GM21423 (cell line): ENCODE data around the gene ROPN1B.
"Not testable (repeated sequence)": the region's sequence is repeated elsewhere in the genome, so short reads cannot be mapped to it uniquely, and the experiment has no call there.

Experiments used
- ATAC-seq: cut with Tn5 transposase; IDR thresholded peaks from one replicate; pipeline ENCODE4 v1.9.1; 2021; ENCODE audit warnings: mild to moderate bottlenecking, moderate library complexity; ENCODE audit not compliant: unreplicated experiment

ROPN1B gene

DNA sequence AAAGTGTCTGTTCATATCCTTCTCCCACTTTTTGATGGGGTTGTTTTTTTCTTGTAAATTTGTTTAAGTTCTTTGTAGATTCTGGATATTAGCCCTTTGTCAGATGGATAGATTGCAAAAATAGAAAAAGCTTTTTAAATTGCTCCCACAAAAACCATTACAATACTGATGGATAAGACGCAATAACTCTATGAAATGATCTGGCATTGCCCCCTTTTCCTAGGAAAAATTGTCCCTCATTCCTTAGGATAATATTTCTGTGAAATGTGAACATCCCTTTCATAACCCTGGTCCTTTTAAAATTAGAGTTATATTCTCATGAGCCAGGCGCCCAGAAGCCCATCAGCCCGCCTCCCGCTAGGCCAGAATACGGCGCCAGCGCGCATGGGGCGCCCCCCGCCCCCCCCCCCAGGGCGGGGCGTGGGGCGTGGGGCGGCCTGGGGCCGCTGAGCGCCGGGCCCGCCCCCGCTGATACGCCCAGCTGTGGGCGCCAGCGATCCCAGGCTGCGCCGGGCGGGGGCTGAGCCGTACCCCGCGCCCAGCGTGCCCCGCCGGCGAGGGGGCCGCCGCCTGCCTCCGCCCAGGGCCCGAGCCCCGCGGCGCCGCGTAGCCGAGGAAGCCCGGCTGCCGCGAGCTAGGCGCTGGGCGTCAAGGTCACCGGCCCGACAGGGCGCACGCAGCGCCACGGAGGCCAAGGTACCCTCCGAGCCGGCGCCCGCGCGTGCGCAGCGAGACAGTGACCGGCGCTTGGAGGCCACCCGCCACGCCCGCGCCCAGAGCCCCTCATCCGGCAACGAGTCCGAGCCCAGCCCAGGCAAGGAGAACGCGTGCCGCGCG is 11.1 kb upstream of the ROPN1B start:
- ATAC-seq, result no peak

DNA sequence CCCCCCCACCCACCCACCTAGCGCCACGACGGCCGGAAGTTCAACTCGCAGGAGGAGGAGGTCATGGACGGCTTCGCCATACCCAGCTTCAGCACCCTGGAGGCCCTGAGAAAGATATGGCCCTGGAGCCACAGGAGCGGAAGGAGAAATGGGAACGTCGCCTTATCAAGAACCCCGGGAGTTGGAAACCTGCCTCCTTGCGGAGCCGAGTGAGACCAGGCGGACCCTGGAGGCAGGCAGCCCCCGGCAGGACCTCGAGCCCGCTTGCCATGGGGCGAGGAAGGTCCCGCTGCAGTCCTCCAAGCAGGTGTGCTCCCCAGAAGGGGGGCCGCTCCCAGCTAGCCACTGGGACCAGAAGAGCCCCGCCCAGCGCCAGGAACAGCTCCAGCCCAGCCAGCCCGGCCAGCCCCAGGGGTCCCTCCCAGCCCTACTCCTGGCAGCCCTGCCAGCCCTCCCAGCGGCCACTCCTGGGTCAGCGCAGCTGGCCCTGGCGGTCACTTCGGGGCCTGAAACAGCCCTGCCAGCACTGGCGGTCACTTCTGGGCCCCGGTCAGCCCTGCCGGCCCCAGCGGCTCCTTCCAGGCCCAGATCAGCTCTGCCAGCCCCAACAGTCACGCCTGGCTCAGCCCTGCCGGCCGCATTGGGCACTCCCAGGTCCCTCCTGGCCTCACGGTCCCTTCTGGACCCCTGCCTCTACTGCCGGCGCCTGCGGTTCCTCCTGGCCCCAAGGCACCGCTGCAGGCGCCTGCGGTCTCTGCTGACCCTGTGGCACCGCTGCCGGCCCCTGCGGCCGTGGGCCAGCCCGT is 10.3 kb upstream of the ROPN1B start:
- ATAC-seq, result no peak

DNA sequence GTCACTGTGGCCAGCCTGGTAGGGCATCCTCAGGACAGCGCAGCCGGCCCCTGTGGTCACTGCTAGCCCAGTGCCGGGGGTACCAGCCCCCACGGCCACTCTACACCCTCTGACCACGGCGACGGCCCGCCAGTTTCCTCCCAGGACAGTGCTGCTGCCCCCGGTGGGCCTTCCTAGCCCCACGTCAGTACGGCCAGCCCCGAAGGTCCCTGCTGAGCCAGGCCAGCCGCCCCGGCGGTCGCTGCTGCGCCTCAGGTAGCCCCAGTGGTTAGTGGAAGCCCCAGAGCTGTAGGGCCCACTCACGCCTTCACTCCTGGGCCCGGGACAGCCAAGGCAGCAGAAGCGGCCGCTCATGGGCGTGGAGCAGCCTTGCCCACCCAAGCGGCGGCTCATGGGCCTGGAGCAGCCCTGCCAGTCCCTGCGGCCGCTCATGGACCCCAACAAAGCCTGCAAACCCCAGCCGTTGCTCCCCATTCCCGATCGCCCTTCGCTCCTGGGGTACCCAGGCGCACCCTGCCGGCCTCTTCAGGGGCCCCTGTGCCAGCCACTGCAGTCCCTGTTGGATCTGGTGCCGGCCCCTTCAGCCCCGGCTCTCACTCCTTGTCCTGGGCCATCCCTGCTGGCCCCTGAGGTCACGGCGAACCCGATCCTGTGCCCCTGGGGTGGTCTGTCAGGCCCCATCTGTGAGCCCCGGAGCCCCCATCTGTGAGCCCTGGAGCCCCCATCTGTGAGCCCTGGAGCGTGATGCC is 9.5 kb upstream of the ROPN1B start:
- no peak for ATAC-seq

GRCh38 chr3:125960066-125960424 is 8.9 kb upstream of the ROPN1B start:
- ATAC-seq, result no peak

- no peak for ATAC-seq
These were observed 8.3 kb upstream of the ROPN1B start for GRCh38 chr3:125960456-125961288.

GRCh38 chr3:125961289-125961589 is 7.7 kb upstream of the ROPN1B start:
- no peak for ATAC-seq

DNA sequence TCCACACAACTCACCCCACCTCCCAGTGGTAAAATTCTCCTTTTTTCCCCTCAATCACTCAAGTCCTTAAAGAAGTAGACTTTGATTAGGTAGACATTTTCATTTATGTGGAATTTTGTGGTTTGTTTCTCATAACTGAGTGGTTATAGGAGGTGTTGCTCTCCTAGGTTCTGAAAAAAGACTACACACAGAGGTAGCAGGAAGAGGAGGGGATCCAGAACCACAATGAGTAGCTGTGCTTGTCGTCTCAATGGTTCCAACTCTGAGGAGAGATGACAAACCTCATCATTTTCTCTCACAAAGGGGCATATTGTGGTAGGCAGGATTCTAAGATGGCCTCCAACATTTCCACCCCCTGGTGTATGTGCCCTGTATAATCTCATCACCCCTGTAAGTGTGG is 5.1 kb upstream of the ROPN1B start:
- ATAC-seq, result not testable (repeated sequence)

DNA sequence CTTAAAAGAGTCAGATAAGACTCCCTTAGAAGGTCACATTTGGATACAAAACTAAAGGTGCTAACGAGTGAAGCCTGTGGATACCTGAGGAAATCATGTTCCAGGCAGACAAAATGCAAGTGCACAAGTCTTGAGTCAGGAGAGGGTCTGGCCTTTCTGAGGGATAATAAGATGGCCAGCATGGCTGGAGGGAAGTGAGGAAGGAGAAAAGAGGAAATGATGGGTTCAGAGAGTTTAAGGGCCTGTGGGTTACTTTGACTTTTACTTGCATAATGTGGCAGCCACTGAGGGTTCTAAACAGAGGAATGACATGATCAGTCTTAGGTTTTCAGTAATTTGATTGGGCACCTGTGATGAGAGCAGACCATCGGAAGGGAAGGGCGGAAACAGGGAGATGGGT is 3.5 kb upstream of the ROPN1B start:
- no peak for ATAC-seq

DNA sequence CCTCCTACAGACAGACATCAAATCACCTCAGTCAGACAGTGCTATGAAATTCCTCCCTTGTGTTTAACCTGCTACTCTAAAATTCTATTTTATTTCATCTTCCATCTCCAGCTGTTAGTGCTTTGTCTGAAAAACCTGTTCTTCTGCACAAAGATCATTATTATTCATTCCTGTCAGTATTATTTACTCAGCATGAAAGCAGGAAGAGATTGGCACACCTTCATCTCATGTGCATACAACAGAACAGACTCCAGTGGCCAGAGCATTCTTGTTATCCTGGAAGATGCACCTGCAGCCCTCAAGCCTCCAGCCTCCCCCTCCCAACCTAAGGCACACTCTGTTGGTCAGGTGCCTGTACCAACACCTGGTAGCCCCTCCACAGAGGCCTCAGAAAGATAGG is 1.8 kb upstream of the ROPN1B start:
- ATAC-seq, result no peak

DNA sequence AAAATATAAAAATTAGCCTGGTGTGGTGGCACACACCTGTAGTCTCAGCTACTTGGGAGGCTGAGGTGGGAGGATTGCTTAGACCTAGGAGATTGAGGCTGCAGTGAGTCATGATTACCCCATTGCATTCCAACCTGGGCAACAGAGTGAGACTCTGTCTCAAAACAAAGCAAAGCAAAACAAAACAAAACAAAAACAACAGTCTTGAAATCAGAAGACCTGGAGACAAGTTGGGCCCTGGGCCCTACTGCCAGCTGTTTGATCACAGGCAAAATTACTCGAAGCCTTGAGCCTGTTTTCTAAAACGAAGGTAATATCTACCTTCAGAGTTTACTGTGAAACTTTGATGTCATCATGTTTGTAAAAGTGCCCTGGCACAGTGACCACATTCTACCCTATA is 857 bp upstream of the ROPN1B start:
- not testable (repeated sequence) for ATAC-seq

DNA sequence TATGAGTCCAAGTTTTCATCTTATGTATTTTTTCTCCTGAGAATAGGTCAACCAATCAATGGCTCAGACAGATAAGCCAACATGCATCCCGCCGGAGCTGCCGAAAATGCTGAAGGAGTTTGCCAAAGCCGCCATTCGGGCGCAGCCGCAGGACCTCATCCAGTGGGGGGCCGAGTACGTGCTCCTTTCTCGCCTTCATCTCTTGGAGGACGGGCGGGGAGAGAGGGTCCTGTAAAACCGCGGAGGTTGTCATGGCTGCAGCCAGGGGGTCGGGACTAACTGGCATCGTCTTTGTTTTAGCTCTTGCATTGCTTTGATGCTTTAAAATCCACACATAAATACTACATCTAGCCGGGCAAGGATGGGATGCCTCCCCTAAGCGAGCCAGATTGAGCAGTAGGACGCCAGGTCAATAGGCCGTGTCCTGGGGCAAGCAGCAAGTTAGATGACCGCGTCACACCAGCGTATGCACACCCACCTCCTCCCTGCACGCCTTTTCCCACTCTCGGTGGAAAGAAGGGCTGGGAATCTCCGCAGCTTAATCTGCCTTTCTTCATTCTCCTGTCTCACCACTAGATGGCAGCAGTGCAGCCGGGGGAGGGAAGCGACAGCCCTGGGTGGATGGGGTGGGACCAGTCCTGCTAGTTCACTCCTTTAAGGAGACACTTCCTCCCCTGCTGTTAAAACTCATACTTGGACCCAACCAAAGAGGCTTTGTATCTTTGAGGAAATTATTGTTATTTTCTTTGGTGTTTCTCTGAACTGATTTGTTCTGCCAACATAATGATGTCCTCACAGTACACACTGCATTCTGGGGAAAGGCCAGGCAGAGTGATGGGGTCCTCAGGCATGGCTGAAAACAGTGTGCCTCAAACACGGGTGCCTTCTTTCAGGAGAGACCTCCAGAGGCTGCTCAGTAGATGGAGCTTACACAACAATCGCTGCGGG is 3.3 kb downstream of the ROPN1B start:
- not testable (repeated sequence) for ATAC-seq

- not testable (repeated sequence) for ATAC-seq
These were observed 6.4 kb downstream of the ROPN1B start for GRCh38 chr3:125975245-125976002.

DNA sequence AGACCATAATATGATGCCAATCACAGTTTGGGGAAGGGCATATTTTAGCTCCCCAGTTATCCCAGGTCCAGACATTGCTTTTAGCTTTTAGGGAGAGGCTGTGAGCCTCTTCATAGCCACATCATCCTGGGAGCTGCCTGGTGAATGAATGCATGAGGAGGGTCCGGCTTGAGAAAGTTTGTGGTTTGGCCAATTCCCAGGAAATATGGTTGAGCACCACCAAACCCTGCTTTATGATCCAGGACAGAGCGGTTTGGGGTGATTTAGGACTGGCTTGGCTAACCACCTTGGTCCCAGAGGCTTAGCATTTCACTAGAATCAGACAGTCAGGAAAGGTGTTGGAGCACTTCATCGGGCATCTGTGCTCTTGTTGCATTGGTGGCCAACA is 7.0 kb downstream of the ROPN1B start:
- ATAC-seq, result not testable (repeated sequence)

GRCh38 chr3:125977104-125977503 is 8.1 kb downstream of the ROPN1B start:
- ATAC-seq, result not testable (repeated sequence)

- ATAC-seq, result not testable (repeated sequence)
These were observed 16.0 kb downstream of the ROPN1B start for GRCh38 chr3:125984951-125985350.

DNA sequence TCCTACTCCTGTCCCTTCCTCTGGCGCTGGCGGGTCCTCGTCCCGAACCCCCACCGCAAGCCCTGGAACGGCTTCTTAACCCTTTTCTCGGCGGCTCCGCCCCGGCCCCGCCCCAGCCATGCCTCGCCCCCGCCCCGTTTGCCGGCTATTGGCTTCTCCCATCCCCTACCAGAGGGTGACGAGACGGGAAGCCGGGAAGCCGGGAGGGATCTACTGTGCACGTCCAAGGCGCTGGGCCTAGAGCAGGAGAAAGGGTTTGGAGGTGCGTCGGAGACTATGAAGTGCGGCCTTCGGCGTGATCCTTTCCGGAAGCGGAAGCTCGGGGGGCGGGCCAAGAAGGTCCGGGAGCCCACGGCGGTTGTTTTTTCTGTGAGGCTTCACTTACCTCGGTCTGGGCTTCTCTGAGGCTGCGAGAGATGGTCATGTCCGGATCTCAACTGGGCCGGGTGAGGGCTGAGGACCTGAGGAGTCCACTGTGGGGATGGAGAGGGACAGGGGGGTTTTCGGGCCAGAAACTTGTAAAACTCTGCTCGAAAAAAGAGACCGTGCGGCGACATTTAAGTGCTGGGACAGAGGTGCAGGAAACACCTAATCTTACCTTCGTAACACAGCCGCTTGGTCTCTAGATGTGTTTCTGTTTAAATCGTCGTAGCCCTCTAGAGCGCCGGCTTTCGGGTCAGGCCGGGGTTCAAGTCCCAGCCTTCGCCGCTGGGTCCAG is 21.4 kb downstream of the ROPN1B start:
- peak; percentile 89 for ATAC-seq

DNA sequence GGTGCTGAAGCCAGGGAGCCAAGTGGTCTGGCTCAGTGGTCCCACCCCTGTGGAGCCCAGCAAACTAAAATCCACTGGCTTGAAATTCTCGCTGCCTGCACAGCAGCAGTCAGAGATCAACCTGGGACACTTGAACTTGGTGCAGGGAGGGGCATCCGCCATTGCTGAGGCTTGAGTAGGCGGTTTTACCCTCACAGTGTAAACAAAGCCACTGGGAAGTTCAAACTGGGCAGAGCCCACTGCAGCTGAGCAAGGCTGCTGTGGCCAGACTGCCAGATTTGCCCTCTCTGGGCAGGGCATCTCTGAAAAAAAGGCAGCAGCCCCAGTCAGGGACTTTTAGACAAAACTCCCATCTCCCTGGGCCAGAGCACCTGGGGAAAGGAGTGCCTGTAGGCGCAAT is 27.8 kb downstream of the ROPN1B start:
- ATAC-seq, result not testable (repeated sequence)

DNA sequence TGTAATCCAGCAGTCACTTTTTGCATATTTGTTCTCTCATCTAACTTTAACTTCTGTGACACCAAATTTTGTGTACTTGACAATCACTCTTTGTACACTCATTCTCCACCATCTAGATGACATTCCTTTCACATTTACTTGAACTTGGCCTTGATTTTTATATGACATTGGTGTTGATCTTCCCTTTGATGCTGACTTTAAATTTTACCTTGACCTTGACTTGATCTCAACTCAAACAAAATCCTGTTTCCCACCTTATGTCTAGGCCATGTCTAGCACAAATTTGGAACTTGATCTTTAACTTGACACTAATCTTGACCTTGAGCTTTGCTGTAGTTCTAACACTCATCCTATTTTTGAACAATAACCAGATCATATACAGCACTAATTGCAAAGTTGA is 33.2 kb downstream of the ROPN1B start:
- ATAC-seq, result no peak
